SK-N-SH treated with all-trans-retinoic acid at 6 μM for 48 hours (cell line): Measurements from ENCODE around the gene THOC2.

Experiments used
- BACH2 ChIP-seq: fragments of 250-450 bp; sonication (Bioruptor Pico); IDR thresholded peaks from 2 replicates; pipeline ENCODE4 v1.9.0; 2021; ENCODE audit warnings: mild to moderate bottlenecking, borderline replicate concordance
- PATZ1 ChIP-seq: fragments of 250-450 bp; sonication (Bioruptor Pico); IDR thresholded peaks from 2 replicates; pipeline ENCODE4 v1.8.0; 2020; ENCODE audit warnings: mild to moderate bottlenecking, moderate library complexity, borderline replicate concordance
- SNAI2 ChIP-seq: fragments of 250-450 bp; sonication (Bioruptor Pico); IDR thresholded peaks from 2 replicates; pipeline ENCODE4 v1.5.0; 2020; ENCODE audit warnings: mild to moderate bottlenecking, moderate library complexity
- ZFP3 ChIP-seq: fragments of 250-450 bp; sonication (Bioruptor Pico); IDR thresholded peaks from 2 replicates; pipeline ENCODE4 v1.5.0; 2020; ENCODE audit warnings: mild to moderate bottlenecking, moderate library complexity

GRCh38 chrX:123607270-123607669 lies 125.6 kb downstream of the THOC2 start:
- TF ChIP-seq BACH2, result no peak
- TF ChIP-seq PATZ1 (CRISPR knock-in tag), result no peak
- no peak for TF ChIP-seq ZFP3
- no peak for TF ChIP-seq SNAI2
